Activated effector memory CD4-positive, alpha-beta T cell treated with Interleukin-2 at 50 U/mL for 16 hours (primary cell): ENCODE results near the gene MAP3K4.

ENCODE experiments used
- DNase-seq: peaks from one replicate; pipeline ENCODE4 v3.0.0-alpha.2; 2020

The MAP3K4 gene

GRCh38 chr6:161128230-161128629 is 136.7 kb downstream of the MAP3K4 start:
- DNase-seq, result no peak

GRCh38 chr6:161128680-161129196 is 137.2 kb downstream of the MAP3K4 start:
- no peak for DNase-seq

GRCh38 chr6:161130541-161130940 is 139.0 kb downstream of the MAP3K4 start:
- DNase-seq, result no peak

- DNase-seq, result no peak
Measured at GRCh38 chr6:161130967-161131766, 139.6 kb downstream of the MAP3K4 start.

GRCh38 chr6:161132384-161132783 is 140.8 kb downstream of the MAP3K4 start:
- no peak for DNase-seq

GRCh38 chr6:161133963-161134362 is 142.4 kb downstream of the MAP3K4 start:
- no peak for DNase-seq

- DNase-seq, result no peak
Measured at GRCh38 chr6:161134550-161135298, 143.2 kb downstream of the MAP3K4 start.

- DNase-seq, result no peak
Measured at GRCh38 chr6:161135695-161136591, 144.4 kb downstream of the MAP3K4 start.

GRCh38 chr6:161136655-161137054 is 145.1 kb downstream of the MAP3K4 start:
- no peak for DNase-seq

GRCh38 chr6:161137320-161137719 is 145.8 kb downstream of the MAP3K4 start:
- no peak for DNase-seq

GRCh38 chr6:161137839-161138542 is 146.4 kb downstream of the MAP3K4 start:
- DNase-seq, result no peak

GRCh38 chr6:161138543-161139303 is 147.2 kb downstream of the MAP3K4 start:
- no peak for DNase-seq

GRCh38 chr6:161139304-161139765 is 147.8 kb downstream of the MAP3K4 start:
- no peak for DNase-seq

- DNase-seq, result no peak
Measured at GRCh38 chr6:161139766-161140553, 148.4 kb downstream of the MAP3K4 start.

- DNase-seq, result no peak
Measured at GRCh38 chr6:161140554-161140875, 148.9 kb downstream of the MAP3K4 start.

- DNase-seq, result no peak
Measured at GRCh38 chr6:161141173-161141572, 149.6 kb downstream of the MAP3K4 start.

- no peak for DNase-seq
Measured at GRCh38 chr6:161142957-161143296, 151.4 kb downstream of the MAP3K4 start.

- DNase-seq, result no peak
Measured at GRCh38 chr6:161143663-161144430, 152.3 kb downstream of the MAP3K4 start.

GRCh38 chr6:161150136-161150535 is 158.6 kb downstream of the MAP3K4 start:
- no peak for DNase-seq

- no peak for DNase-seq
Measured at GRCh38 chr6:161150566-161150965, 159.0 kb downstream of the MAP3K4 start.
